ENCODE data around the gene ATP8B1.
"Not testable (repeated sequence)": the region's sequence is repeated elsewhere in the genome, so short reads cannot be mapped to it uniquely, and the experiment has no call there.

ATP8B1 gene

GRCh38 chr18:57738078-57738477, 65.0 kb downstream of the ATP8B1 start:
- no peak for DNase-seq (ENCODE audit: extremely low read depth, insufficient read length)
- H3K36me3 ChIP-seq (ENCODE audit: control insufficient read depth, insufficient read depth, low read length), result no peaks in the 10 kb centered on the region
- no peak overlapping the region for H3K4me3 ChIP-seq (replicated peaks; ENCODE audit: low read depth, low read length)
- TF ChIP-seq CTCF (IDR thresholded peaks at IDR 0.05; ENCODE audit: insufficient read depth, low read length, poor library complexity, severe bottlenecking), result no peak
- no peaks in the 10 kb centered on the region for H3K27me3 ChIP-seq (replicated peaks; ENCODE audit: control insufficient read depth, insufficient read depth, low read length)

GRCh38 chr18:57737400-57738060, 65.6 kb downstream of the ATP8B1 start:
- TF ChIP-seq CTCF (IDR thresholded peaks at IDR 0.05; ENCODE audit: insufficient read depth, low read length, poor library complexity, severe bottlenecking), result no peak
- DNase-seq (ENCODE audit: extremely low read depth, insufficient read length), result no peak
- Histone ChIP-seq H3K36me3 (ENCODE audit: control insufficient read depth, insufficient read depth, low read length) (no peaks in the 10 kb centered on the region), H3K4me3 (replicated peaks; ENCODE audit: low read depth, low read length) (no peak overlapping the region), H3K27me3 (replicated peaks; ENCODE audit: control insufficient read depth, insufficient read depth, low read length) (no peaks in the 10 kb centered on the region)

- DNase-seq (ENCODE audit: extremely low read depth, insufficient read length); H3K36me3 ChIP-seq (ENCODE audit: control insufficient read depth, insufficient read depth, low read length); H3K4me3 ChIP-seq (replicated peaks; ENCODE audit: low read depth, low read length); H3K27me3 ChIP-seq (replicated peaks; ENCODE audit: control insufficient read depth, insufficient read depth, low read length): not testable (repeated sequence)
Observed at GRCh38 chr18:57735042-57735441, 68.1 kb downstream of the ATP8B1 start.

GRCh38 chr18:57733861-57734260, 69.3 kb downstream of the ATP8B1 start:
- DNase-seq (ENCODE audit: extremely low read depth, insufficient read length), result no peak
- no peaks in the 10 kb centered on the region for H3K27me3 ChIP-seq (replicated peaks; ENCODE audit: control insufficient read depth, insufficient read depth, low read length)
- H3K36me3 ChIP-seq (ENCODE audit: control insufficient read depth, insufficient read depth, low read length), result no peaks in the 10 kb centered on the region
- TF ChIP-seq CTCF (IDR thresholded peaks at IDR 0.05; ENCODE audit: insufficient read depth, low read length, poor library complexity, severe bottlenecking), result no peak
- H3K4me3 ChIP-seq (replicated peaks; ENCODE audit: low read depth, low read length), result no peak overlapping the region

- DNase-seq (ENCODE audit: extremely low read depth, insufficient read length), result no peak
- no peaks in the 10 kb centered on the region for H3K27me3 ChIP-seq (replicated peaks; ENCODE audit: control insufficient read depth, insufficient read depth, low read length)
- TF ChIP-seq CTCF (IDR thresholded peaks at IDR 0.05; ENCODE audit: insufficient read depth, low read length, poor library complexity, severe bottlenecking), result no peak
Observed at GRCh38 chr18:57730146-57730545, 73.0 kb downstream of the ATP8B1 start.

GRCh38 chr18:57728941-57729511, 74.1 kb downstream of the ATP8B1 start:
- DNase-seq (ENCODE audit: extremely low read depth, insufficient read length), result no peak
- H3K27me3 ChIP-seq (replicated peaks; ENCODE audit: control insufficient read depth, insufficient read depth, low read length), result no peaks in the 10 kb centered on the region

More at GRCh38 chr18:57730146-57730545, 73.0 kb downstream of the ATP8B1 start:
- H3K4me3 ChIP-seq (replicated peaks; ENCODE audit: low read depth, low read length), result no peak overlapping the region
- H3K36me3 ChIP-seq (ENCODE audit: control insufficient read depth, insufficient read depth, low read length), result no peaks in the 10 kb centered on the region

More at GRCh38 chr18:57728941-57729511, 74.1 kb downstream of the ATP8B1 start:
- Histone ChIP-seq H3K36me3 (ENCODE audit: control insufficient read depth, insufficient read depth, low read length) (no peaks in the 10 kb centered on the region), H3K4me3 (replicated peaks; ENCODE audit: low read depth, low read length) (no peak overlapping the region)
- TF ChIP-seq CTCF (IDR thresholded peaks at IDR 0.05; ENCODE audit: insufficient read depth, low read length, poor library complexity, severe bottlenecking), result no peak
